Neural crest cell (in vitro differentiated cells): ENCODE results near the gene TAF9. TPM values are rescaled to one million over a fixed set of nuclear protein-coding genes. Genes with fewer than 3 reads are reported as not detected.
"Not testable (repeated sequence)": the region's sequence is repeated elsewhere in the genome, so short reads cannot be mapped to it uniquely, and the experiment has no call there.

Experiments
- DNase-seq: peaks from one replicate; pipeline ENCODE4 v3.0.0; 2021; ENCODE audit warnings: low read depth, mixed read lengths, low spot score
- H3K27ac Mint-ChIP-seq: one replicate; pipeline ENCODE4 v1.8.0; 2021; ENCODE audit warnings: mild to moderate bottlenecking, mixed read lengths; ENCODE audit not compliant: unreplicated experiment
- H3K27me3 Mint-ChIP-seq: 2 replicates; pipeline ENCODE4 v1.8.0; 2021; ENCODE audit warnings: low read depth, mild to moderate bottlenecking, mixed read lengths
- H3K36me3 Mint-ChIP-seq: 2 replicates; pipeline ENCODE4 v1.8.0; 2021; ENCODE audit warnings: low read depth, mild to moderate bottlenecking, mixed read lengths
- H3K4me1 Mint-ChIP-seq: 2 replicates; pipeline ENCODE4 v1.8.0; 2021; ENCODE audit warnings: mixed read lengths
- H3K4me3 Mint-ChIP-seq: one replicate; pipeline ENCODE4 v1.8.0; 2021; ENCODE audit warnings: mild to moderate bottlenecking, mixed read lengths
- H3K9me3 Mint-ChIP-seq: 2 replicates; pipeline ENCODE4 v1.8.0; 2021; ENCODE audit warnings: mixed read lengths
- total RNA-seq: library from RNA; stranded (reverse); gene quantifications from 2 replicates; pipeline ENCODE4 v1.2.1, GENCODE V29; 2021
- TF ChIP-seq, protein P1 (sequence below): fragments of 200-600 bp; sonication (generic); conservative IDR thresholded peaks from 2 replicates; pipeline ENCODE4 v1.5.0; 2021; ENCODE audit warnings: antibody characterized with exemption, mild to moderate bottlenecking

The TAF9 gene
- total RNA-seq, 1 donor from 2014 or later = 50.0 TPM

DNA sequence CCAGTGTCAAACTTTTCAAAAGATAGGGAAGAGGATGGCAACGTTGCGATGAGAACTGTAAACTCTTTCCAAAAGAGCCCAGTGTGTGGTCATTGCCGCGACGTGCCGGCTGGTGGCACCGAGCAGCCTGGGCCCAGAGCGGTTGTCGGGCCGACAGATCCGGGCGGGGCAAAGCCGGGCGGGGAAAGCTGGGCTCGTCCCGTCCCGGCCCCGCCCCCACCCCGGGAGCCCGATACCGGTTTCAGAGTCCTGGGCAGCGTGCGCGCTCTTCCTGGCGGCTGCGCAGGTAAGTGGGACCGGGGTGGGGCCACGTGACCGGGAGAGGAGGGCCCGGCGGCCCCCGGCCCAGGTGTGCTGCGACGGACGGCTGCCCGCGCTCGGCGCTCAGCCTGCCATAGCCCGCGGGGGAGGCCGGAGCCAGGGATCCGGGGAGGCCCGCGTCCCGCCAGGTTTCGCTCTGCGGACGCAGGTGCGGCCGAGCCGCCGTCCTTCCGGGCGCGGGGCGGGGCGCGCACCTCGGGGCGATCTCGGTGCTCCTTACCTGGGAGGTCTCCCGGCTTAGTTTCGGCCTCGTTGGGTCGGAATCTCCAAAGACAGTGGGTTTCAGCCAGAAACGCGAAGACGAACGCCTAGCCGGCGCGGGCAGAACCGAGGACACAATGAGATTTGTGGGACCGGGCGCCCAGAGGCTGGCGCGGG lies 45.7 kb upstream of the TAF9 start, which contains the start of gene MARVELD2:
Gene MARVELD2, plus strand, starts transcription at position 232 of the 699 bp plus-strand sequence. CDS start 4,270 bp downstream, outside the sequence.
- Mint-ChIP-seq H3K4me3 (peak within 1 kb of the TSS; percentile 71), H3K36me3 (peaks cover 28% of the 10 kb centered on the region), H3K9me3 (no peaks in the 10 kb centered on the region), H3K4me1 (peaks cover 8% of the 10 kb centered on the region), H3K27me3 (peaks cover 31% of the 10 kb centered on the region), H3K27ac (no peak within 1 kb of the TSS)
- DNase-seq = no peak
- TF ChIP-seq, protein P1, sequence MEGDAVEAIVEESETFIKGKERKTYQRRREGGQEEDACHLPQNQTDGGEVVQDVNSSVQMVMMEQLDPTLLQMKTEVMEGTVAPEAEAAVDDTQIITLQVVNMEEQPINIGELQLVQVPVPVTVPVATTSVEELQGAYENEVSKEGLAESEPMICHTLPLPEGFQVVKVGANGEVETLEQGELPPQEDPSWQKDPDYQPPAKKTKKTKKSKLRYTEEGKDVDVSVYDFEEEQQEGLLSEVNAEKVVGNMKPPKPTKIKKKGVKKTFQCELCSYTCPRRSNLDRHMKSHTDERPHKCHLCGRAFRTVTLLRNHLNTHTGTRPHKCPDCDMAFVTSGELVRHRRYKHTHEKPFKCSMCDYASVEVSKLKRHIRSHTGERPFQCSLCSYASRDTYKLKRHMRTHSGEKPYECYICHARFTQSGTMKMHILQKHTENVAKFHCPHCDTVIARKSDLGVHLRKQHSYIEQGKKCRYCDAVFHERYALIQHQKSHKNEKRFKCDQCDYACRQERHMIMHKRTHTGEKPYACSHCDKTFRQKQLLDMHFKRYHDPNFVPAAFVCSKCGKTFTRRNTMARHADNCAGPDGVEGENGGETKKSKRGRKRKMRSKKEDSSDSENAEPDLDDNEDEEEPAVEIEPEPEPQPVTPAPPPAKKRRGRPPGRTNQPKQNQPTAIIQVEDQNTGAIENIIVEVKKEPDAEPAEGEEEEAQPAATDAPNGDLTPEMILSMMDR = peak; percentile 56

DNA sequence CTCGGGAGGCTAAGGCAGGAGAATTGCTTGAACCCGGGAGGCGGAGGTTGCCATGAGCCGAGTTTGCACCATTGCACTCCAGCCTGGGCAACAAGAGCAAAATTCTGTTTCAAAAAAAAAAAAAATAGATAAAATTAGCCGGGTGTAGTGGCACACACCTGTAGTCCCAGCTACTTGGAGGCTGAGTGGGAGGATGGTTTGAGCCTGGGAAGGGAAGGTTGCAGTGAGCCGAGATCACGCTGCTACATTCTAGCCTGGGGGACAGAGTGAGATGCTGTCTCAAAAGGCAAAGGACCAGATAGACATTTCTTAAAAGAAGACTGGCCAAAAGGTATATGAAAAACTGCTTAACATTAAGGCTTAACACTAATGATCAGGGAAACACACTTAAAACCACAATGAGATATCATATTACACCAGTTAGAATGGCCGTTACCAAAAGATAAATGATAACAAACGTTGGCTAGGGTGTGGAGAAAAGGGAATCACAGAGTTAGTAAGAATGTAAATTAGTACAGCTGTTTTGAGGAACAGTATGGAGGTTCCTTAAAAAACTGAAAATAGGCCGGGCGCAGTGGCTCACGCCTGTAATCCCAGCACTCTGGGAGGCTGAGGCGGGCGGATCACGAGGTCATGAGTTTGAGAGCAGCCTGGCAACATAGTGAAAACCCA lies 35.5 kb upstream of the TAF9 start:
- H3K36me3 Mint-ChIP-seq = peaks cover 17% of the 10 kb centered on the region
- H3K4me3 Mint-ChIP-seq = no peak overlapping the region
- no peak for DNase-seq
- TF ChIP-seq, protein P1 = no peak
- no peaks in the 10 kb centered on the region for H3K27me3 Mint-ChIP-seq
- no peaks in the 10 kb centered on the region for H3K4me1 Mint-ChIP-seq
- H3K27ac Mint-ChIP-seq = no peak overlapping the region
- H3K9me3 Mint-ChIP-seq = no peaks in the 10 kb centered on the region

DNA sequence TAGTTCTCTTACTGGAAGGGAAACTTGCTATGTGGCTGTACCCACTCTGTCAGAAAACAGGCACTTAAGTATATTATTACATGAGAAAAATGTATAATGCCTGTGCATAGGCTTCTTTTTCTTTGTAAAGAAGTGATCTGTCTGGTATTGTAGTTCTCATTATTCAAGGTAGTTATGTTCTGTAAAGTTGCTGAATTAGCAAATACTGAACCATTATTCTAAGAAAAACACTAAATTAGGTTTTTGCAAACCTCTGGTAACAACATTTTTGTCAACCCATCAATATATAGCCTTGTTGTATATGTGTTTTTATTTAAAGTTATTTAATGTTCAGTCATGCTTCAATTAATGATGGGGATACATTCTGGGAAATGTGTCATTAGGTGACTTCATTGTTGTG lies 9.1 kb upstream of the TAF9 start:
- Mint-ChIP-seq H3K27me3 (no peaks in the 10 kb centered on the region), H3K27ac (no peak overlapping the region), H3K9me3 (no peaks in the 10 kb centered on the region), H3K4me3 (no peak overlapping the region), H3K4me1 (no peaks in the 10 kb centered on the region), H3K36me3 (peaks cover 6% of the 10 kb centered on the region)
- TF ChIP-seq, protein P1 = no peak
- no peak for DNase-seq

DNA sequence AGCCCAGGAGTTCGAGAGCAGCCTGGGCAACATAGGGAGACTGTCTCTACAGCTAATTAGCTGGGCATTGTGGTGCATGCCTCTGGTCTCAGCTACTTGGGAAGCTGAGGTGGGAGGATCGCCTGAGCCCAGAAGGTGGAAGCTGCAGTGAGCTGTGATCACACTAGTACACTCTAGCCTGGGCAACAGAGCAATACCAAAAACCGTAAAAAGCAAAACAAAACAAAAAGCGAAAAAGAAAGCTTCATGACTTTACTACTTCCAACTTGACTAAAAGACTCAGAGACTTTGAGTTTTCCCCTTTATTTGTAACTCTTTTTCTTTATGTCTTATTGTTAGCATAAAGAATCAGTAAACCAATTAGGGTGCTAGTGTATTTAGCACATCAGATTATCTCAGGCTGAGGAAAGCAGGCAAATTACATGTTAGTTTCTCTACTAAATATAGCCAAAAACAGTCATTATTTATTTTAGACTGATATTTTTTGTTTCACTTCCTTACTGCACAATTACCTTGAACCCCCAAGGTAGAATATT lies 5.7 kb upstream of the TAF9 start:
- no peaks in the 10 kb centered on the region for H3K9me3 Mint-ChIP-seq
- peaks cover 18% of the 10 kb centered on the region for H3K4me1 Mint-ChIP-seq
- TF ChIP-seq, protein P1 = no peak
- no peak overlapping the region for H3K27ac Mint-ChIP-seq
- H3K4me3 Mint-ChIP-seq = no peak overlapping the region
- no peaks in the 10 kb centered on the region for H3K27me3 Mint-ChIP-seq
- H3K36me3 Mint-ChIP-seq = peaks cover 6% of the 10 kb centered on the region
- no peak for DNase-seq

DNA sequence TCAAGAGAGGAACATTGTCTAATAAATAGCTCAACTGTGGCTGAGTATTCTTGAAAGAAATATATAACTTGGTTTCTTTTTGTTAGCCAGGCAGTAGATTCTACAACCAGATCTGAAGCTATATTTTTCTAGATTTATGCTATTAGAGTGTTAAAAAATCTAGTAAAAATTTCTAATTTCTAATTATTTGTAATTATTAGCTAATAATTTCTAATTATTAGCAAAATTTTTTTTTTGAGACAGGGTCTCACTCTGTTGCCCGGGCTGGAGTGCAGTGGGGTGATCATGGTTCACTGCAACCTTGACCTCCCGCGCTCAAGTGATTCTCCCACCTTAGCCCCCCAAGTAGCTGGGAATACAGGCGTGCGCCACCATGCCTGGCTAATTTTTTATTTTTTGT lies 3.1 kb upstream of the TAF9 start:
- peaks cover 31% of the 10 kb centered on the region for H3K4me1 Mint-ChIP-seq
- H3K4me3 Mint-ChIP-seq = peak overlapping the region; percentile 78
- H3K27me3 Mint-ChIP-seq = no peaks in the 10 kb centered on the region
- H3K27ac Mint-ChIP-seq = no peak overlapping the region
- peaks cover 6% of the 10 kb centered on the region for H3K36me3 Mint-ChIP-seq
- H3K9me3 Mint-ChIP-seq = no peaks in the 10 kb centered on the region
- TF ChIP-seq, protein P1 = no peak
- no peak for DNase-seq

DNA sequence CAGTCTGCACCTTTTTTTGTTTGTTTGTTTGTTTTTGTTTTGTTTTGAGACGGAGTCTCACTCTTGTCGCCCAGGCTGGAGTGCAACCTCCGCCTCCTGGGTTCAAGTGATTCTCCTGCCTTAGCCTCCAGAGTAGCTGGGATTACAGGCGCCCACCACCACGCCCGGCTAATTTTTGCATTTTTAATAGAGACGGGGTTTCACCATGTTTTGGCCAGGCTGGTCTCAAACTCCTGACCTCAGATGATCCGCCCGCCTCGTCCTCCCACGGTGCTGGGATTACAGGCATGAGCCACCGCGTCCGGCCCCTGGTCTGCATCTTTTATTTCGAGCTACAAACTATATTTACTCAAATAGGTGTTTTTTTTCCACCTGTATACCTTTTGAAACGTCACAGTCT lies 1.0 kb upstream of the TAF9 start:
- not testable (repeated sequence) for DNase-seq, H3K36me3 Mint-ChIP-seq, H3K27me3 Mint-ChIP-seq, H3K9me3 Mint-ChIP-seq
- Mint-ChIP-seq H3K4me1 (peaks cover 36% of the 10 kb centered on the region), H3K4me3 (peak overlapping the region; percentile 94), H3K27ac (peak overlapping the region; percentile 100)
